HEK293T (cell line): ENCODE data around the gene LRRC10.

ENCODE experiments used
- CTCF ChIA-PET: fragments of 350-600 bp; formaldehyde crosslinking; extraction: SDS; loops from one replicate; lab custom pipeline; 2021; ENCODE audit warnings: antibody characterized with exemption, inconsistent platforms; lab: Yijun Ruan, JAX
- POLR2A ChIA-PET: fragments of 350-600 bp; formaldehyde crosslinking; extraction: SDS; loops from one replicate; lab custom pipeline; 2020; ENCODE audit warnings: antibody characterized with exemption, inconsistent platforms; lab: Yijun Ruan, JAX
- DNase-seq: peaks from one replicate; pipeline ENCODE4 v3.0.0; 2012; ENCODE audit warnings: mixed read lengths; ENCODE audit errors: extremely low spot score
- ARNT ChIP-seq: fragments of 450-650 bp; IDR thresholded peaks from 2 replicates; pipeline ENCODE4 v1.6.1; 2017; ENCODE audit warnings: mild to moderate bottlenecking
- BHLHE40 ChIP-seq: fragments of 450-650 bp; IDR thresholded peaks from 2 replicates; pipeline ENCODE4 v1.6.1; 2016; ENCODE audit warnings: mild to moderate bottlenecking, moderate library complexity, borderline replicate concordance
- CTBP1 ChIP-seq: fragments of 450-650 bp; IDR thresholded peaks from 2 replicates; pipeline ENCODE4 v1.6.1; 2016; ENCODE audit warnings: borderline replicate concordance
- ELF4 ChIP-seq: fragments of 450-650 bp; IDR thresholded peaks from 2 replicates; pipeline ENCODE4 v1.6.1; 2017; ENCODE audit warnings: antibody characterized with exemption
- FOXA1 ChIP-seq: fragments of 450-650 bp; IDR thresholded peaks from 2 replicates; pipeline ENCODE4 v1.6.1; 2016; ENCODE audit warnings: mild to moderate bottlenecking
- FOXK2 ChIP-seq: fragments of 450-650 bp; IDR thresholded peaks from 2 replicates; pipeline ENCODE4 v1.6.1; 2016; ENCODE audit warnings: mild to moderate bottlenecking
- FOXM1 ChIP-seq: fragments of 450-650 bp; IDR thresholded peaks from 2 replicates; pipeline ENCODE4 v1.6.1; 2017; ENCODE audit warnings: mild to moderate bottlenecking, borderline replicate concordance
- HDGF ChIP-seq: fragments of 450-650 bp; IDR thresholded peaks from 2 replicates; pipeline ENCODE4 v1.6.1; 2017; ENCODE audit warnings: antibody characterized with exemption, borderline replicate concordance
- L3MBTL2 ChIP-seq: fragments of 450-650 bp; conservative IDR thresholded peaks from 2 replicates; pipeline ENCODE4 v1.6.1; 2016; ENCODE audit warnings: mild to moderate bottlenecking
- LEF1 ChIP-seq: fragments of 450-650 bp; IDR thresholded peaks from 2 replicates; pipeline ENCODE4 v1.6.1; 2017; ENCODE audit warnings: mild to moderate bottlenecking, borderline replicate concordance
- NFRKB ChIP-seq: fragments of 450-650 bp; IDR thresholded peaks from 2 replicates; pipeline ENCODE4 v1.6.1; 2016; ENCODE audit warnings: mild to moderate bottlenecking, moderate library complexity
- SP1 ChIP-seq: fragments of 450-650 bp; IDR thresholded peaks from 2 replicates; pipeline ENCODE4 v1.6.1; 2017
- SUZ12 ChIP-seq: fragments of 450-650 bp; IDR thresholded peaks from 2 replicates; pipeline ENCODE4 v1.6.1; 2016; ENCODE audit warnings: mild to moderate bottlenecking
- TARDBP ChIP-seq: fragments of 450-650 bp; IDR thresholded peaks from 2 replicates; pipeline ENCODE4 v1.6.1; 2016
- ZNF384 ChIP-seq: fragments of 450-650 bp; IDR thresholded peaks from 2 replicates; pipeline ENCODE4 v1.6.1; 2016
- TF ChIP-seq, protein P1 (sequence below): fragments of 450-650 bp; IDR thresholded peaks from 2 replicates; pipeline ENCODE4 v1.6.1; 2016

LRRC10 gene

DNA sequence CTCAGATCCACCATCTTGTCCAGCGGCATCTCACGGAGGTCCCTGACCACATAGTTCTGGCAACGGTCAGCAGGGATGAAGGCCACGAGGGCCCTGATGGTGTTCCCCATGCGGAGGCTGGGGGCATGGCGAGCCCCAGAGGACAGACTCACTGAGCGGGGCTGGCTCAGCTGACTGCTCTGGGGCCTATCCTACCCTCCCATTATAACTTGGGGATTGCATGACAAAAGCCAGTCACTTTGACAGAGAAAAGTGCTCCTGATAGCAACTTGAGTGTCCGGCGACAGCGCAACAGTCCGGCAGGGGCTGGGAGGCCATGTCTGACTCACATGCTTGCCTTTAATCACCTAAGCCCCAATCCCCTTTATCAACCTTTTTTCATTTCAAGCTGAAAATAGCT lies at the start of gene LRRC10:
TSS of gene LRRC10 (minus strand) at position 179 of the 400 bp plus-strand sequence. CDS start at position 110, 69 bp downstream.
- ChIA-PET CTCF (no interaction called here), POLR2A (no interaction called here)
- no peak for DNase-seq
- no peak for TF ChIP-seq ZNF384
- no peak for TF ChIP-seq ARNT
- no peak for TF ChIP-seq SUZ12
- TF ChIP-seq SP1 = no peak
- TF ChIP-seq HDGF = no peak
- TF ChIP-seq ELF4 = no peak
- no peak for TF ChIP-seq L3MBTL2
- no peak for TF ChIP-seq TARDBP
- no peak for TF ChIP-seq LEF1
- no peak for TF ChIP-seq CTBP1
- no peak for TF ChIP-seq BHLHE40
- TF ChIP-seq FOXM1 = no peak
- no peak for TF ChIP-seq FOXK2
- no peak for TF ChIP-seq NFRKB
- TF ChIP-seq, protein P1, sequence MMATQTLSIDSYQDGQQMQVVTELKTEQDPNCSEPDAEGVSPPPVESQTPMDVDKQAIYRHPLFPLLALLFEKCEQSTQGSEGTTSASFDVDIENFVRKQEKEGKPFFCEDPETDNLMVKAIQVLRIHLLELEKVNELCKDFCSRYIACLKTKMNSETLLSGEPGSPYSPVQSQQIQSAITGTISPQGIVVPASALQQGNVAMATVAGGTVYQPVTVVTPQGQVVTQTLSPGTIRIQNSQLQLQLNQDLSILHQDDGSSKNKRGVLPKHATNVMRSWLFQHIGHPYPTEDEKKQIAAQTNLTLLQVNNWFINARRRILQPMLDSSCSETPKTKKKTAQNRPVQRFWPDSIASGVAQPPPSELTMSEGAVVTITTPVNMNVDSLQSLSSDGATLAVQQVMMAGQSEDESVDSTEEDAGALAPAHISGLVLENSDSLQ = no peak
- TF ChIP-seq FOXA1 = no peak

GRCh38 chr12:69660164-69660863 lies 49.6 kb upstream of the LRRC10 start:
- TF ChIP-seq NFRKB (no peak), SP1 (no peak), TARDBP (no peak), ELF4 (no peak), FOXK2 (no peak)
- ChIA-PET CTCF (no interaction called here), POLR2A (no interaction called here)
- no peak for DNase-seq

DNA sequence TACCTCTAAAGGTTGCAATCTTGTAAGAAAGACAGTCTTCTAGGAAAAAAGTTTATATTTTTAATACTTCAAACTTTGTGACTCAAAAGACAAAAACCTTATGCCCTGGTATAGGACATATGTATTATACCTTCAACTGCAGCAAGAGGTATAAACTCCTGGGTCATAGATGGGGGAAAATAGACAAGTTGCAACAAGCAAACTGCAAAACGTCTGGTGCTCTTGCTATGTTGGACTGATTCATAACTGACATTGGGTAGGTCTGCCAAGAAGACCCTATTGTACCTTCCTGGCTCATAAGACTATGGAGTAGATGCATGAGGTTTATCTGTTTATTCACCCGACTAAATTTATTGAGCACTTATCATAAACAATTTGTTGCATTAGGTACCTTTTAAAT lies 47.5 kb upstream of the LRRC10 start:
- no peak for TF ChIP-seq CTBP1
- no peak for TF ChIP-seq FOXK2
- TF ChIP-seq BHLHE40 = no peak
- no peak for TF ChIP-seq ZNF384
- no peak for TF ChIP-seq L3MBTL2
- no peak for TF ChIP-seq LEF1
- TF ChIP-seq, protein P1 = no peak
- TF ChIP-seq SP1 = no peak
- no peak for TF ChIP-seq FOXM1
- CTCF ChIA-PET = no interaction called here
- POLR2A ChIA-PET = no interaction called here
- no peak for DNase-seq

- ChIA-PET POLR2A (no interaction called here), CTCF (interaction anchor here (1.0 kb wide), 1 partner anchor 14 kb away, joined by 3 read pairs; no protein-coding TSS in a partner anchor)
Observed at GRCh38 chr12:69657376-69658137, 46.9 kb upstream of the LRRC10 start.

DNA sequence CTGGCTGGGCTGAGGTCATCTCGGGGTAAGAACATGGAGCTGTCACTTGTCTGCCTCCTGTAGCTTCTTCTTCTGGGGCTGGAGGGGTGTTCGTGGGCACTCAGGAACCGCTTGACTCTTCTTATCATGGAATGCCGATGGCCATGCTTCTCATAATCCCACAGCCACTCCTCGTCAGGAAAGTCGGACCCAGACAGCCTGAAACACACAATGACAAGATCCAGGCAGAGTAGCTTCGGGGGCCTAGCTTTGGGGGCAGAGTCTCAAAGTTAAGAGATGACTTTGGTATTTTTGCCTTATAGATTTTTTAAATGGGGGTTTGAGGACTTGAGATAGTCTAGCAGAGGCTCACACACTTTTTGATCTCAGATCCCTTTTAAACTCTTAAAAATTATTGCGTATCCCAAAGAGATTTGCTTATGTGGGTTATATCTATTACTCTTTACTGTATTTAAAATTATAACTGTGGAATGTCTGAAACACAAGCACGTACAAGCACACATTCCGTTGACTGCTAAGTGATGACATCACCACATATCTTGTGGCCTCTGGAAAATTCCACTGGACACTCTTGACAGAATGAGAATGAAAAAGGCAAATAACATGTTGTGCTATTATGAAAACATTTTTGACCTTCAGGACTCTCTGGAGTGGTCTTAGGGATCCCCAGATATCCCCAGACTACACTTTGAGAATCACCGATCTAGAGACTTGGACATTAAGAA lies 45.1 kb upstream of the LRRC10 start:
- POLR2A ChIA-PET = no interaction called here
- CTCF ChIA-PET = no interaction called here
- no peak for DNase-seq
- no peak for TF ChIP-seq ELF4
- no peak for TF ChIP-seq FOXA1
- TF ChIP-seq LEF1 = no peak
- TF ChIP-seq NFRKB = no peak
- no peak for TF ChIP-seq SUZ12
- no peak for TF ChIP-seq ZNF384
- TF ChIP-seq FOXK2 = no peak
- TF ChIP-seq SP1 = no peak
- TF ChIP-seq ARNT = no peak
- no peak for TF ChIP-seq HDGF
- TF ChIP-seq FOXM1 = no peak
- TF ChIP-seq CTBP1 = no peak

More at GRCh38 chr12:69657376-69658137, 46.9 kb upstream of the LRRC10 start:
- peak; percentile 20 for DNase-seq
- TF ChIP-seq TARDBP = no peak
- TF ChIP-seq, protein P1 = peak; percentile 50; the same call in 1 of the 2 replicates

- ChIA-PET POLR2A (no interaction called here), CTCF (no interaction called here)
- no peak for TF ChIP-seq FOXA1
- no peak for TF ChIP-seq HDGF
- no peak for TF ChIP-seq TARDBP
- TF ChIP-seq, protein P1 = no peak
- no peak for TF ChIP-seq LEF1
- TF ChIP-seq NFRKB = no peak
- TF ChIP-seq ZNF384 = no peak
- TF ChIP-seq L3MBTL2 = no peak
- TF ChIP-seq ARNT = no peak
- no peak for TF ChIP-seq FOXK2
- no peak for TF ChIP-seq SP1
- TF ChIP-seq CTBP1 = no peak
- TF ChIP-seq ELF4 = no peak
- no peak for TF ChIP-seq SUZ12
- DNase-seq = no peak
Observed at GRCh38 chr12:69653703-69654102, 43.0 kb upstream of the LRRC10 start.
